Activated T-cell treated with anti-CD3 and anti-CD28 coated beads, Interleukin-2, amount 50 U/mL, for 72 hours (primary cell): ENCODE results near the gene SLC25A1. TPM values are rescaled to one million over a fixed set of nuclear protein-coding genes. Genes with fewer than 3 reads are reported as not detected.
"Not testable (repeated sequence)": the region's sequence is repeated elsewhere in the genome, so short reads cannot be mapped to it uniquely, and the experiment has no call there.

Source experiments
- ATAC-seq, 2 donors: fragments of 150-1000 bp; cut with Tn5 transposase; replicated peaks in 1 of 2; 2 replicates each; pipeline ENCODE4 v1.10.0; 2021; ENCODE audit warnings: moderate library complexity in 2 of 2, mild to moderate bottlenecking in 1 of 2
- DNase-seq, 2 donors: peaks; one replicate each; pipeline ENCODE4 v3.0.0; 2021 to 2022; ENCODE audit warnings: mixed read lengths in 1 of 2
- H3K27ac Mint-ChIP-seq: one replicate; pipeline ENCODE4 v1.8.0; 2022; ENCODE audit warnings: mild to moderate bottlenecking, moderate library complexity, mixed read lengths
- H3K27me3 Mint-ChIP-seq: one replicate; pipeline ENCODE4 v1.8.0; 2022; ENCODE audit warnings: low read depth, mixed read lengths
- H3K36me3 Mint-ChIP-seq, 2 donors: one replicate each; pipeline ENCODE4 v1.8.0; 2022; ENCODE audit warnings: mixed read lengths in 2 of 2, mild to moderate bottlenecking in 1 of 2; ENCODE audit not compliant: insufficient read depth in 2 of 2
- H3K4me1 Mint-ChIP-seq: one replicate; pipeline ENCODE4 v1.8.0; 2022; ENCODE audit warnings: low read depth, mixed read lengths
- H3K4me3 Mint-ChIP-seq, 2 donors: one replicate each; pipeline ENCODE4 v1.8.0; 2022; ENCODE audit warnings: mild to moderate bottlenecking in 2 of 2, mixed read lengths in 2 of 2, moderate library complexity in 2 of 2
- H3K9me3 Mint-ChIP-seq, 2 donors: one replicate each; pipeline ENCODE4 v1.8.0; 2022; ENCODE audit warnings: mixed read lengths in 2 of 2
- total RNA-seq, 2 donors: library from RNA; stranded (reverse); gene quantifications; one replicate each; pipeline ENCODE4 v1.2.3, GENCODE V29; 2022

The SLC25A1 gene
- total RNA-seq, 2 donors from 2014 or later = 34.3 TPM

- ATAC-seq (no peak), DNase-seq (no peak)
- Mint-ChIP-seq H3K4me1 (peaks cover 6% of the 10 kb centered on the region), H3K27ac (no peak overlapping the region), H3K36me3 (no peaks in the 10 kb centered on the region), H3K4me3 (no peak overlapping the region), H3K9me3 (no peaks in the 10 kb centered on the region), H3K27me3 (peaks cover 10% of the 10 kb centered on the region)
Measured at GRCh38 chr22:19214078-19214473, 35.5 kb upstream of the SLC25A1 start.

GRCh38 chr22:19213442-19214077 is 35.0 kb upstream of the SLC25A1 start:
- DNase-seq = no peak
- H3K27me3 Mint-ChIP-seq = peaks cover 10% of the 10 kb centered on the region
- no peak overlapping the region for H3K4me3 Mint-ChIP-seq
- no peak for ATAC-seq
- no peaks in the 10 kb centered on the region for H3K9me3 Mint-ChIP-seq
- H3K4me1 Mint-ChIP-seq = peaks cover 6% of the 10 kb centered on the region
- no peaks in the 10 kb centered on the region for H3K36me3 Mint-ChIP-seq
- no peak overlapping the region for H3K27ac Mint-ChIP-seq

GRCh38 chr22:19213001-19213400 is 34.5 kb upstream of the SLC25A1 start:
- no peaks in the 10 kb centered on the region for H3K36me3 Mint-ChIP-seq
- H3K4me3 Mint-ChIP-seq = no peak overlapping the region
- no peaks in the 10 kb centered on the region for H3K9me3 Mint-ChIP-seq
- H3K27me3 Mint-ChIP-seq = peaks cover 10% of the 10 kb centered on the region
- peaks cover 4% of the 10 kb centered on the region for H3K4me1 Mint-ChIP-seq
- no peak overlapping the region for H3K27ac Mint-ChIP-seq
- DNase-seq = no peak
- no peak for ATAC-seq

GRCh38 chr22:19212302-19212870 is 33.9 kb upstream of the SLC25A1 start:
- ATAC-seq (no peak), DNase-seq (no peak)
- Mint-ChIP-seq H3K36me3 (no peaks in the 10 kb centered on the region), H3K4me3 (no peak overlapping the region), H3K9me3 (no peaks in the 10 kb centered on the region), H3K4me1 (no peaks in the 10 kb centered on the region), H3K27me3 (peaks cover 10% of the 10 kb centered on the region), H3K27ac (no peak overlapping the region)

- Mint-ChIP-seq H3K9me3 (no peaks in the 10 kb centered on the region), H3K36me3 (no peaks in the 10 kb centered on the region), H3K27ac (no peak overlapping the region), H3K27me3 (peaks cover 10% of the 10 kb centered on the region), H3K4me3 (no peak overlapping the region), H3K4me1 (no peaks in the 10 kb centered on the region)
- ATAC-seq (no peak), DNase-seq (no peak)
Measured at GRCh38 chr22:19210188-19210587, 31.7 kb upstream of the SLC25A1 start.

- no peak overlapping the region for H3K4me3 Mint-ChIP-seq
- DNase-seq = no peak
- H3K4me1 Mint-ChIP-seq = no peaks in the 10 kb centered on the region
- no peak for ATAC-seq
- no peak overlapping the region for H3K27ac Mint-ChIP-seq
- H3K9me3 Mint-ChIP-seq = no peaks in the 10 kb centered on the region
- peaks cover 10% of the 10 kb centered on the region for H3K27me3 Mint-ChIP-seq
- H3K36me3 Mint-ChIP-seq = no peaks in the 10 kb centered on the region
Measured at GRCh38 chr22:19208287-19208847, 29.8 kb upstream of the SLC25A1 start.

- no peaks in the 10 kb centered on the region for H3K36me3 Mint-ChIP-seq
- H3K4me3 Mint-ChIP-seq = no peak overlapping the region
- H3K27ac Mint-ChIP-seq = no peak overlapping the region
- no peak for DNase-seq
- no peak for ATAC-seq
- peaks cover 10% of the 10 kb centered on the region for H3K27me3 Mint-ChIP-seq
- H3K9me3 Mint-ChIP-seq = no peaks in the 10 kb centered on the region
- H3K4me1 Mint-ChIP-seq = no peaks in the 10 kb centered on the region
Measured at GRCh38 chr22:19207884-19208283, 29.3 kb upstream of the SLC25A1 start.

- H3K36me3 Mint-ChIP-seq = no peaks in the 10 kb centered on the region
- no peak overlapping the region for H3K27ac Mint-ChIP-seq
- ATAC-seq = no peak
Measured at GRCh38 chr22:19207401-19207808, 28.9 kb upstream of the SLC25A1 start.

GRCh38 chr22:19206287-19206686 is 27.8 kb upstream of the SLC25A1 start:
- no peak overlapping the region for H3K4me3 Mint-ChIP-seq
- no peaks in the 10 kb centered on the region for H3K36me3 Mint-ChIP-seq
- peaks cover 10% of the 10 kb centered on the region for H3K27me3 Mint-ChIP-seq
- no peaks in the 10 kb centered on the region for H3K4me1 Mint-ChIP-seq
- DNase-seq (no peak), ATAC-seq (no peak)
- no peak overlapping the region for H3K27ac Mint-ChIP-seq
- H3K9me3 Mint-ChIP-seq = peaks cover 2% of the 10 kb centered on the region in 2 donors

More at GRCh38 chr22:19207401-19207808, 28.9 kb upstream of the SLC25A1 start:
- DNase-seq = no peak
- Mint-ChIP-seq H3K27me3 (peaks cover 10% of the 10 kb centered on the region), H3K4me1 (no peaks in the 10 kb centered on the region), H3K4me3 (no peak overlapping the region), H3K9me3 (peaks cover 2% of the 10 kb centered on the region in 2 donors)

GRCh38 chr22:19204640-19205039 is 26.1 kb upstream of the SLC25A1 start:
- DNase-seq (no peak), ATAC-seq (no peak)
- Mint-ChIP-seq H3K4me1 (no peaks in the 10 kb centered on the region), H3K4me3 (no peak overlapping the region), H3K27ac (no peak overlapping the region), H3K27me3 (peaks cover 5% of the 10 kb centered on the region), H3K36me3 (no peaks in the 10 kb centered on the region), H3K9me3 (peaks cover 2% of the 10 kb centered on the region in 2 donors)

- H3K36me3 Mint-ChIP-seq = no peaks in the 10 kb centered on the region
- H3K27me3 Mint-ChIP-seq = no peaks in the 10 kb centered on the region
- H3K9me3 Mint-ChIP-seq = peaks cover 2% of the 10 kb centered on the region in 2 donors
- DNase-seq = no peak
- no peak overlapping the region for H3K27ac Mint-ChIP-seq
- no peak for ATAC-seq
- no peaks in the 10 kb centered on the region for H3K4me1 Mint-ChIP-seq
- H3K4me3 Mint-ChIP-seq = no peak overlapping the region
Measured at GRCh38 chr22:19203834-19204233, 25.3 kb upstream of the SLC25A1 start.

- not testable (repeated sequence) for H3K4me1 Mint-ChIP-seq, H3K36me3 Mint-ChIP-seq, H3K9me3 Mint-ChIP-seq, H3K27ac Mint-ChIP-seq, H3K4me3 Mint-ChIP-seq, ATAC-seq, H3K27me3 Mint-ChIP-seq, DNase-seq
Measured at GRCh38 chr22:19202799-19203186, 24.3 kb upstream of the SLC25A1 start.

- ATAC-seq = no peak
Measured at GRCh38 chr22:19201869-19202798, 23.6 kb upstream of the SLC25A1 start.

More at GRCh38 chr22:19201869-19202798, 23.6 kb upstream of the SLC25A1 start:
- peaks cover 2% of the 10 kb centered on the region in 2 donors for H3K9me3 Mint-ChIP-seq
- H3K4me1 Mint-ChIP-seq = no peaks in the 10 kb centered on the region
- H3K27ac Mint-ChIP-seq = no peak overlapping the region
- no peaks in the 10 kb centered on the region for H3K36me3 Mint-ChIP-seq
- H3K4me3 Mint-ChIP-seq = no peak overlapping the region
- no peak for DNase-seq
- no peaks in the 10 kb centered on the region for H3K27me3 Mint-ChIP-seq
